Osteocyte (in vitro differentiated cells): ENCODE data around the gene SEC22A. TPM values are rescaled to one million over a fixed set of nuclear protein-coding genes. Genes with fewer than 3 reads are reported as not detected.

Source experiments
- DNase-seq: peaks from one replicate; pipeline ENCODE4 v3.0.0; 2021; ENCODE audit warnings: mixed read lengths; ENCODE audit not compliant: unreplicated experiment; ENCODE audit errors: extremely low spot score
- H3K27ac Mint-ChIP-seq: one replicate; pipeline ENCODE4 v1.8.0; 2021; ENCODE audit warnings: mild to moderate bottlenecking, mixed read lengths; ENCODE audit not compliant: unreplicated experiment
- H3K27me3 Mint-ChIP-seq: one replicate; pipeline ENCODE4 v1.8.0; 2021; ENCODE audit warnings: mixed read lengths; ENCODE audit not compliant: unreplicated experiment
- H3K36me3 Mint-ChIP-seq: one replicate; pipeline ENCODE4 v1.8.0; 2021; ENCODE audit warnings: mixed read lengths; ENCODE audit not compliant: unreplicated experiment
- H3K4me1 Mint-ChIP-seq: one replicate; pipeline ENCODE4 v1.8.0; 2021; ENCODE audit warnings: mixed read lengths; ENCODE audit not compliant: unreplicated experiment
- H3K4me3 Mint-ChIP-seq: one replicate; pipeline ENCODE4 v1.8.0; 2021; ENCODE audit warnings: mild to moderate bottlenecking, moderate library complexity, mixed read lengths; ENCODE audit not compliant: unreplicated experiment
- H3K9me3 Mint-ChIP-seq: one replicate; pipeline ENCODE4 v1.8.0; 2021; ENCODE audit warnings: mixed read lengths; ENCODE audit not compliant: unreplicated experiment
- total RNA-seq: library from RNA; stranded (reverse); gene quantifications from 2 replicates; pipeline ENCODE4 v1.2.1, GENCODE V29; 2021
- TF ChIP-seq, protein P1 (sequence below): fragments of 200-600 bp; sonication (generic); IDR thresholded peaks from 2 replicates; pipeline ENCODE4 v1.5.0; 2021; ENCODE audit warnings: antibody characterized with exemption, mild to moderate bottlenecking, moderate library complexity

Gene SEC22A
- total RNA-seq, 1 donor from 2014 or later: 19.1 TPM

- DNase-seq: no peak
- Mint-ChIP-seq H3K4me3 (no peak overlapping the region), H3K27me3 (no peaks in the 10 kb centered on the region)
Observed at GRCh38 chr3:123165163-123165562, 36.6 kb upstream of the SEC22A start.

DNA sequence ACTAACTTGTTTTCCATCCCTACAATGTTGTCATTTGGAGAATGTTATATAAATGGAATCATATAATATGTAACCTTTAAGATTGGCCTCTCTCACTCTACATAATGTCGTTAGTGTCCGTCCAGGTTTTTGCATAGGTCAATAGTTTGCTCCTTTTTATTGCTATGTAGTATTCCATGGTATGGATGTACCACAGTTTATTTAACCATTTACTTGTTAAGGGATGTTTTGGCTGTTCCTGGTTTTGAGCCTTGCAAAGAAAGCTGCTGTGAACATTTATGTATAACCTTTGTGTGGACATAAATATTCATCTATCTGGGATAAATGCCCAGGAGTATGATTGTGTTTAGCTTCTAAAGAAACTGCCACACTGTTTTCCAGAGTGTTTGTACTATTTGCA is 34.1 kb upstream of the SEC22A start:
- no peaks in the 10 kb centered on the region for H3K27me3 Mint-ChIP-seq
- H3K36me3 Mint-ChIP-seq: peaks cover 43% of the 10 kb centered on the region
- TF ChIP-seq, protein P1, sequence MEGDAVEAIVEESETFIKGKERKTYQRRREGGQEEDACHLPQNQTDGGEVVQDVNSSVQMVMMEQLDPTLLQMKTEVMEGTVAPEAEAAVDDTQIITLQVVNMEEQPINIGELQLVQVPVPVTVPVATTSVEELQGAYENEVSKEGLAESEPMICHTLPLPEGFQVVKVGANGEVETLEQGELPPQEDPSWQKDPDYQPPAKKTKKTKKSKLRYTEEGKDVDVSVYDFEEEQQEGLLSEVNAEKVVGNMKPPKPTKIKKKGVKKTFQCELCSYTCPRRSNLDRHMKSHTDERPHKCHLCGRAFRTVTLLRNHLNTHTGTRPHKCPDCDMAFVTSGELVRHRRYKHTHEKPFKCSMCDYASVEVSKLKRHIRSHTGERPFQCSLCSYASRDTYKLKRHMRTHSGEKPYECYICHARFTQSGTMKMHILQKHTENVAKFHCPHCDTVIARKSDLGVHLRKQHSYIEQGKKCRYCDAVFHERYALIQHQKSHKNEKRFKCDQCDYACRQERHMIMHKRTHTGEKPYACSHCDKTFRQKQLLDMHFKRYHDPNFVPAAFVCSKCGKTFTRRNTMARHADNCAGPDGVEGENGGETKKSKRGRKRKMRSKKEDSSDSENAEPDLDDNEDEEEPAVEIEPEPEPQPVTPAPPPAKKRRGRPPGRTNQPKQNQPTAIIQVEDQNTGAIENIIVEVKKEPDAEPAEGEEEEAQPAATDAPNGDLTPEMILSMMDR: no peak
- no peak for DNase-seq
- H3K9me3 Mint-ChIP-seq: peaks cover 17% of the 10 kb centered on the region
- H3K27ac Mint-ChIP-seq: no peak overlapping the region
- H3K4me1 Mint-ChIP-seq: peaks cover 3% of the 10 kb centered on the region
- H3K4me3 Mint-ChIP-seq: no peak overlapping the region

More at GRCh38 chr3:123165163-123165562, 36.6 kb upstream of the SEC22A start:
- no peak overlapping the region for H3K27ac Mint-ChIP-seq
- peaks cover 3% of the 10 kb centered on the region for H3K4me1 Mint-ChIP-seq
- H3K36me3 Mint-ChIP-seq: peaks cover 61% of the 10 kb centered on the region
- TF ChIP-seq, protein P1: no peak
- peaks cover 17% of the 10 kb centered on the region for H3K9me3 Mint-ChIP-seq

GRCh38 chr3:123168122-123168521 is 33.6 kb upstream of the SEC22A start:
- TF ChIP-seq, protein P1: no peak
- no peak overlapping the region for H3K27ac Mint-ChIP-seq

GRCh38 chr3:123168605-123169004 is 33.1 kb upstream of the SEC22A start:
- no peak overlapping the region for H3K27ac Mint-ChIP-seq
- peaks cover 3% of the 10 kb centered on the region for H3K4me1 Mint-ChIP-seq
- no peak overlapping the region for H3K4me3 Mint-ChIP-seq
- H3K9me3 Mint-ChIP-seq: peaks cover 17% of the 10 kb centered on the region
- DNase-seq: no peak
- peaks cover 33% of the 10 kb centered on the region for H3K36me3 Mint-ChIP-seq
- TF ChIP-seq, protein P1: no peak
- H3K27me3 Mint-ChIP-seq: no peaks in the 10 kb centered on the region

More at GRCh38 chr3:123168122-123168521, 33.6 kb upstream of the SEC22A start:
- Mint-ChIP-seq H3K36me3 (peaks cover 38% of the 10 kb centered on the region), H3K9me3 (peaks cover 17% of the 10 kb centered on the region), H3K27me3 (no peaks in the 10 kb centered on the region), H3K4me1 (peaks cover 3% of the 10 kb centered on the region), H3K4me3 (no peak overlapping the region)
- DNase-seq: no peak

- Mint-ChIP-seq H3K4me1 (peaks cover 3% of the 10 kb centered on the region), H3K36me3 (peaks cover 24% of the 10 kb centered on the region), H3K27me3 (no peaks in the 10 kb centered on the region), H3K27ac (no peak overlapping the region), H3K9me3 (peaks cover 12% of the 10 kb centered on the region), H3K4me3 (no peak overlapping the region)
- TF ChIP-seq, protein P1: no peak
- no peak for DNase-seq
Observed at GRCh38 chr3:123169492-123169929, 32.2 kb upstream of the SEC22A start.
